Inflammatory macrophage treated with lipopolysaccharide for 4 hours (primary cell): ENCODE results near the gene PLEKHG3.
"Not testable (repeated sequence)": the region's sequence is repeated elsewhere in the genome, so short reads cannot be mapped to it uniquely, and the experiment has no call there.

Experiments used
- DNase-seq: peaks from one replicate; pipeline ENCODE4 v3.0.0-alpha.2; 2020

PLEKHG3 gene

GRCh38 chr14:64704143-64704742, at the start of gene PLEKHG3:
TSS of gene PLEKHG3 (plus strand) at chr14:64704424. CDS start at chr14:64727632, 23,208 bp downstream.
- DNase-seq = no peak

- DNase-seq = peak; percentile 94
These were observed 49.3 kb upstream of the PLEKHG3 start for GRCh38 chr14:64654901-64655300.

- DNase-seq = peak; percentile 41
These were observed 47.2 kb upstream of the PLEKHG3 start for GRCh38 chr14:64656986-64657385.

- no peak for DNase-seq
These were observed 46.0 kb upstream of the PLEKHG3 start for GRCh38 chr14:64658201-64658600.

- DNase-seq = not testable (repeated sequence)
These were observed 45.4 kb upstream of the PLEKHG3 start for GRCh38 chr14:64658700-64659264.

- DNase-seq = no peak
These were observed 44.9 kb upstream of the PLEKHG3 start for GRCh38 chr14:64659366-64659765.

- DNase-seq = no peak
These were observed 41.0 kb upstream of the PLEKHG3 start for GRCh38 chr14:64663174-64663573.

GRCh38 chr14:64671591-64671990, 32.6 kb upstream of the PLEKHG3 start:
- DNase-seq = peak; percentile 71

GRCh38 chr14:64673316-64673715, 30.9 kb upstream of the PLEKHG3 start:
- DNase-seq = peak; percentile 44

GRCh38 chr14:64673748-64674147, 30.5 kb upstream of the PLEKHG3 start:
- DNase-seq = peak; percentile 66

- DNase-seq = no peak
These were observed 29.4 kb upstream of the PLEKHG3 start for GRCh38 chr14:64674829-64675228.

- DNase-seq = no peak
These were observed 28.9 kb upstream of the PLEKHG3 start for GRCh38 chr14:64675312-64675711.

- DNase-seq = peak; percentile 24
These were observed 27.7 kb upstream of the PLEKHG3 start for GRCh38 chr14:64676410-64677008.

- no peak for DNase-seq
These were observed 24.1 kb upstream of the PLEKHG3 start for GRCh38 chr14:64680013-64680713.

GRCh38 chr14:64680714-64681065, 23.5 kb upstream of the PLEKHG3 start:
- DNase-seq = peak; percentile 46

- DNase-seq = peak; percentile 77
These were observed 22.2 kb upstream of the PLEKHG3 start for GRCh38 chr14:64681796-64682710.

- no peak for DNase-seq
These were observed 21.4 kb upstream of the PLEKHG3 start for GRCh38 chr14:64682843-64683242.

- no peak for DNase-seq
These were observed 21.0 kb upstream of the PLEKHG3 start for GRCh38 chr14:64683264-64683663.

GRCh38 chr14:64684091-64684490, 20.1 kb upstream of the PLEKHG3 start:
- no peak for DNase-seq

- no peak for DNase-seq
These were observed 18.6 kb upstream of the PLEKHG3 start for GRCh38 chr14:64685371-64686281.

GRCh38 chr14:64686282-64686615, 18.0 kb upstream of the PLEKHG3 start:
- no peak for DNase-seq

- DNase-seq = peak; percentile 65
These were observed 16.2 kb upstream of the PLEKHG3 start for GRCh38 chr14:64688031-64688430.
